GM18508 (cell line): ENCODE data around the gene ZER1.

Experiments used
- ATAC-seq: cut with Tn5 transposase; IDR thresholded peaks from one replicate; pipeline ENCODE4 v1.9.1; 2021; ENCODE audit warnings: moderate number of reproducible peaks; ENCODE audit not compliant: insufficient read depth, unreplicated experiment

The ZER1 gene

DNA sequence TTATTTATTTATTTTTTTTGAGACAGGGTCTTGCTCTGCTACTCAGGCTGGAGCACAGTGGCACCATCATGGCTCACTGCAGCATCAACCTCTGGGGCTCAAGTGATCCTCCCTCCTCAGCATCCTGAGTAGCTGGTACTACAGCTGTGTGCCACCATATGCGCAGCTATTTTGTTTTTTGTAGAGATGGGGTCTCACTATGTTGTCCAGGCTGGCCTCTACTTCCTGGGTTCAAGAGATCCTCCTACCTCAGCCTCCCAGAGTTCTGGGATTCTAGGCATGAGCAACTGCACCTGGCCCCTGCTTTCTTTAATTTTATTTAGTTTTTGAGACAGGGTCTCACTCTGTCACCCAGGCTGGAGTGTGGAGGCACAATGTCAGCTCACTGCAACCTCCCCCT is 28.3 kb downstream of the ZER1 start:
- no peak for ATAC-seq

DNA sequence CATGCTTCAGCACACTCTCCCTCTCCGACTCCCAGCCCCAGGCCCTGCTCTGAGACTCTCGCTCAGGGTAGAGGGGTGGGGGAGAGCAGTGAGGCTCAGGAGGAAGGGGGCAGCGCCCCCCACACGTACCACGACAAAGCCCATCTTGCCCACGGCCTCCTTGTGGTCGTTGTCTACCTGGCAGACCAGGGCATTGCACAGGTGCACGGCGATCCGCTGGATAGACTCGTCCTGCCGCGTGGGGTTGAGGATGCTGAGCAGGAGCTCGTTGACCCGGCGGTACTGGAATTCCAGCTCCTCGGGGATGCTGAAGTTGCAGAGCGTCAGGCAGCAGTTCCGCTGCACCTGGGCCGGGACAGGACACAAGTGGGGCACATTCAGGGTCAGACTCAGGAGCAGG is 29.3 kb downstream of the ZER1 start:
- ATAC-seq, result no peak

DNA sequence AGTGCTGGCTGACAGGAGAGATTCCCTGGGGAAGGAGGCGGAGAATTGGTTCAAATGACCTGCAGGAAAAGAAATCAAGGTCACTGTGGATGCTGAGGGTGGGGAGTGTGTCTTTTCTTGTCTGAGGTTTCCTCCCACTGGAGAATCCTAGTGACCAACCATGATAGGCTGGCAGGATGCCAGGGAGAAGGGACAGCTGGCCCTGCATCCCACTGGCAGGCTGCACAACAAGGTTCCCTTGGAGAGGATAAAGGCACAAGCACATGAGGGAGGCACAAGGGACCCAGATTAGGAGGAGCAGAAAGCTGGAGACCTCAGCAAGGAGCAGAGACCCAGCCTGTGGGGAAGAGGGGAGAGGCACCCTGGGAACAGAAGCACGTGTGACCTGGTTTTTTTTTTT is 36.4 kb downstream of the ZER1 start:
- ATAC-seq, result no peak

DNA sequence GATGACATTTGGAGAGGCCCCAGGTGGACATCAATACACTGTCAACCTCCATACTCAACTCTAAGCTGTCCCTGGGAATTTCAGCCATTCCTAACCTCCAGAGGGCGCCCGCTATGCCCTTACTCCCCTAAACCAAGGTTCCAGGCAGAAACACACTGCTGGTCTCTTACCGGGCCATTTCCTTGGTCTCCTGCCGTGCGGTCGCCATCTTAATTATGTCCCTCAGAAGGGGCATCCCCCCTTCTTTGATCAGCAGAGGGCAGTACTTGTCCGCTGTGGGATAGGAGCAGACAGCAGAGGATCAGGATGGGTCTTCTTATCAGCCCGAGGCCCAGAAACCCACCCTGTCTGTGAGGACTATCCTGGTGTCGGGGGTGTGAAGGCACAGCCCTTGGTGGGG is 38.5 kb downstream of the ZER1 start:
- ATAC-seq, result no peak

DNA sequence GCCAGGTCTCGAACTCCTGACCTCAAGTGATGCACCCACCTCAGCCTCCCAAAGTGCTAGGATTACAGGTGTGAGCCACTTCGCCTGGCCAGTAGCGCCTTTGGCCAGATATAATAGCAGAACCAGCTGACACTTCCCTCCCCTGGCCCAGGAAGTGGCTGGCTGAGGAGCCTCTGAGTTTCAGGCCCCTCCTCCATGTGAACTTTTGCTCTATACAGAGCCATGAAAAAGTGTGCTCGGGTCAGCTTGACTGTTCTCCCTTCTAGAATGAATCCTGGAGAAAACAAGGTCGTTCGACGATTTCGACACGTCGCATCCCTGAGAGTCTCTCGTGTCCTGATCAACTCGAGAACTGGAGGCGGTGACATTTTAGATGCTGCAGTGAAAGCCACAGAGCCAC is 39.2 kb downstream of the ZER1 start:
- ATAC-seq, result no peak

DNA sequence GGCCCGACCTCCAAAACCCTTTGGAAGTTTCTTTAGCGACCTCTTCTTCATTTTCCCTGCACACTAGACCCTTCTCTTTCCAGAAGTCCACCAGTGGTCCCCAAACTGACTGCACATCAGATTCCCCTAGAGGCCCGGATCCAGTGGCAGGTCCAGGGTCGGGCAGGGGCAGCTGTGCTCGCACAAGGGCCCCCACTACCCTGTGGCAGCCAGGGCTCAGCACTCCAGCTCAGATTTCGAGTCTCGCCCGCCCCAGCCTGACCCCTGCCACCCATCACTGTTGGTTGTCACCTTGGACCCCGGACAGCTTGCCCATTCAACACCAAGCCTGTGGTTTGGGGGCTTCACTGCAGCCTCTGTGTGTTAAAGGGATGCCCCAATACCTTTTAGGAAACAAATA is 40.0 kb downstream of the ZER1 start:
- no peak for ATAC-seq

DNA sequence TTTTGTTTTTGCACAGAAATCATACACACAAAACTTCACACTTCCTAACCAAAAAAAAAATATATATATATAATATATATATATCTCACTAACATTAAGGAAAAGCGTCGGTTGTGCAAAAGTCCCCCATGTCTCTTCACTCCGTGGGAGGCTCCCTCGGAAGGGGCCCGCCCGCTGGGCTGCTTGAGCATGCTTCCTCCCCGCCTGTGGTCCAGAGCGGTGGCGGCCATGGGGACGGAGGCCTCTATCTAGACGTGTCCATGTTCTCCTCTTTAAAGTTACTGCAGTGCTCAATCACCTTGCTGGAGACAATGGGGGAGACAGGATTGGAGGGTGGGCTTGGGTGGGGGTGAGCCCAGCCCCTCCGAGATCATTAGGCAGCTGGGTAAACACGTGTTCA is 40.6 kb downstream of the ZER1 start:
- ATAC-seq, result no peak

DNA sequence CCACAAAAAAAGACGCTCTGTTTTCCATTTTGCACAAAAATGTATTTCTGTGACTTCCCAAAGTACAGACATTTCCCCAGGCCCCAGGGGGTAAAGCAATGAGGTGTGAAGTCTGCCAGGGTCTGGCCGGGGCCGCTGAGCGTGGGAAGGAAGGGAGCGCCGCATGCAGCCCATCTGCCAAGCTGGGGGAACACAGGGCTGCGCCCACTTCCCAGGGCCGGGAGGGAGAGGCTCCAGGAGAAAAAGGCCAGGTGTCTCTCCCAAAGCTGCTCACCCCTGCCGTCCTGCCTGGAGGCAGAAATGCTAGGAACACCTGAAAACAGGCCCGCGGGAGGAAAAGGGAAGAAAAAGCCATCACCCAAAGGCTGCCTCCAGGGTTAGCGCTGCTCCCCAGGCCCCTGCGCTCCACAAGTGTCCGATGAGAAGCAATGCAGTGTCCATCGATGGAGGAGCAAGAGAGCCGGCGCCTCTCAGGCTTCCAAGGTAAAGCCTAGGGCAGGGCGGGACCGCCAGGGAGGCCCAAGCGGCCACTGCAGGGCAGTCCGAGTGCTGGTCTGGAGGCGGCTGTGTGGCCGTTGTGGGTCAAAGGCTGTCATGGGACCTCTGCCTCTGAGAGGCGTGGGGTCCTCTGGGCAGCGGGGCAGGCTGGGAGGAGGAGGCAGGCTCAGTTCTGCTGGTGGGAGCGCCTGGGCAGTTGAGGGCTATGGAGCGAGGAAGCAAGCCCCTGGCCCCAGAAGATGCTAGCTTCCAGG is 41.8 kb downstream of the ZER1 start:
- ATAC-seq, result no peak

DNA sequence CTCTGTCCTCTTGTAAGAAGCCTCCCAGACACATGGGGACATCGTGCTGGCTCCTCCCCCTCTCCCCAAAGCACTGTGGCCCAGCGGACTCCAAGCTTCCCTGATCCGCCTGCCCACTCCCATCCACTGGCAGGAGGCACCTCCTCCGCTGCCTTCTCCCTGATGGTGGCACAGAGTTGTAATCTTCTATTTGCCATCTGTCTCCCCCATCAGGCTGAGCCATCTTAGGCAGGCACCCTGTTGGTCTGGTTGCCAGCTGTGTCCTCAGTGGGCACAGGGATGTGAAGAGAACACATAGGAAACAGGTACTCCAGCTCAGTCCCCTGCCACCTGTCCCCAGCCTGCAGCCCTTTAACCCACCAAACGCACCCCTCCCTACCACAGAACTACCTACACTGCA is 42.4 kb downstream of the ZER1 start:
- no peak for ATAC-seq

DNA sequence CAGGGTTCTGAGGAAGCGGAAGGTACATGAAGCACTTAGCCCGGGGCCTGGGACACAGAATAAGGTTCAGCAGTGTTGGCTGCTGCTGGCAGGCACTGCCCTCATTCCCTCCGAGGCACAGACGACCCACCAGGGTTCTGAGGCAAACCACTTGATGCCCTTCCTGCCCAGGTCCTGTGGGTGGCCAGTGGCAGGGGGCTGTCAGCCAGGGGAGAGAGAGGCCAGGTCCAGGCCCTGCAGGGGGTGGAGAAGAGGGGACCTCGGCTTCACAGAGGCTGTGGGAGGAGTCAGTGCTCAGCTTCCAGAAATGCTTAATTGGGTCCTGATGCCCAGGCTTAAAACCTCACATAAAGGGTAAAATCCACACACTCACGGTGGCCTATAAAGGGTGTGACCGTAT is 43.4 kb downstream of the ZER1 start:
- ATAC-seq, result no peak

DNA sequence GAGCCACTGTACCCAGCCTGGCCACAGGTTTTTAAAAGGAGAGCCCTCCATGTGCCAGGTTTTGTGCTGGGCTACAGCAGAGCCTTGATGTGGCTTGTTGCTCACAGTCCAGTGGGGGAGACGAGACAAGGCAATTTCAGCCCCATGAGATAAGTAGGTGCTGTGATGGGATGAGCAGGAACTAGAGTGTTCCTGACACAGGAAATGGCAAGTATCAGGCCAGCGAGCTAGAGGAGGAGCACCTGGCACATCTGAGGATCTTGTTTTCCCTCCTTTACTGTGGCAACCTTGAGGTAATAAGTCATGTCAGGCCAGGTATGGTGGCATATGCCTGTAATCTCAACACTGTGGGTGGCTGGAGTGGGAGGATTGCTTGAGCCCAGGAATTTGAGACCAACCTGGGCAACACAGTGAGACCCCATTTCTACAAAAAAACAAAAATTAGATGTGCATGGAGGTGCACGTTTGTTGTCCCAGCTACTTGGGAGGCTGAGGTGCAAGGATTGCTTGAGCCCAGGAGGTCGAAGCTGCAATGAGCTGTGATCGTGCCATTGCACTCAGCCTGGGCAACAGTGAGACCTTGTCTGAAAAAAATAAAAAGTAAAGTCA is 44.0 kb downstream of the ZER1 start:
- ATAC-seq, result no peak

DNA sequence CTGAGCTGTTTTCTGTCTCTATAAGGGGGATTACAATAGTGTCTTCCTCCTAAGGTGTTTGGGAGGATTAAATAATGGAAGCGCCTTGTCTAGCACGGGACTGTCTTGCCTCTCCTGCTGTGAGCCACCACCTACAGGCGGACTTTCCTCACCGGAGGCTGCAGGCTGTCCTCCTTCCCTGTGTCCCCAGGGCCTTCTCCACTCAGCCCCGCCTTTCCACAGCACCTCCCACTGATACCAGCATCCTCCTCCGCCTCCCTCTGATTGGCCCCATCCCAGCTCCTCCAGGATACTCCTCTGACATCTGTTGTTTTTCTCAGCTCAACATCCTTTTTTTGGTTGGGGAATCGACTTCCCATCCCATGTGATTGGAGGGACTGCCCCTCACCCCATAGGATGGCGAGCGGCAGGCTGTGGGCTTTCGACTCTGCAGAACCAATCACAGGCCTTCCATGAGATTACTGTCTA is 46.9 kb downstream of the ZER1 start:
- no peak for ATAC-seq

DNA sequence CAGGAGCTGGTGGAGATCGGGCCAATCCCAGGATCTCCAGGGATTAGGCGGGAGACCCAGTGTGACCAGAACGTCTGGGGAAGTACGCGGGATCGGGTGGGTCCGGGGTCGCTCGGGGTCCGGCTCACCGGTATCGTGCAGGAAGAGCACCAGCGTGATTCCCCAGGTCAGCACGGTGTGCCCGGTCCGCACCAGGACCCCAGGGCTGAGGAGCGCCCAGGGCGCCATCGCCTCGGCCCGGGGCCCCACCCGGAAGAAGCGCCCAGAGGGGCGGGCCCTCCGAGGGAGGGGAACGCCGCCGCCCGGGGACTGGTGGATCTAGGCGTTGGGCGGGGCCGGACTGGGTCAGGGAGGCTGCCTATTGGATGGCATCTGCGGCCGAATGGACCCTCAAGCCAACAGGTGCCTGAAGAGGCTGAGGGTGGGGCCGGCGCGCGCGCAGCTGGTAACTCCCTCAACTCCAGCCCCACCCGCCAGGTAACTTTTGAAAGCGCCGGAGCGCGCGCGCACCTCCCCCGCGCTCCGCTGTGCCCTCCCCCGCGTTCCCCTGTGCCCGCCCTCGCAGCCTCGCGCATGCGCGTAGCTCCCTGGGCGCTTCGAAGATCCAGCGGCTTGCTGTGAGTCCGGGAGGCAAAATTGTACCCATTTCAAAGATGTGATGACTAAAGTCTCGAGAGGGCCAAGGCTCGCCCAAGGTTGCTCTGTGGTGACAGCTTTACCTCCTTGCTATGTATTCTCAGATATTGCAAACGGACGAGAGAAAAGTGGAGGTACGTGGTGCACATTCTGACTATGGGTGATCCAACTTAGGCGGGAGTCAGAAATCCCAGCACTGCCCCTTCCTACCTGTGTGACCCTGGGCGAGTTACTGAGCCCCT is 47.6 kb downstream of the ZER1 start, which contains the start of gene ZDHHC12:
ZDHHC12 (minus strand) TSS at position 262 of the 878 bp plus-strand sequence; CDS start at position 228, 34 bp downstream.
- peak; percentile 75 for ATAC-seq

DNA sequence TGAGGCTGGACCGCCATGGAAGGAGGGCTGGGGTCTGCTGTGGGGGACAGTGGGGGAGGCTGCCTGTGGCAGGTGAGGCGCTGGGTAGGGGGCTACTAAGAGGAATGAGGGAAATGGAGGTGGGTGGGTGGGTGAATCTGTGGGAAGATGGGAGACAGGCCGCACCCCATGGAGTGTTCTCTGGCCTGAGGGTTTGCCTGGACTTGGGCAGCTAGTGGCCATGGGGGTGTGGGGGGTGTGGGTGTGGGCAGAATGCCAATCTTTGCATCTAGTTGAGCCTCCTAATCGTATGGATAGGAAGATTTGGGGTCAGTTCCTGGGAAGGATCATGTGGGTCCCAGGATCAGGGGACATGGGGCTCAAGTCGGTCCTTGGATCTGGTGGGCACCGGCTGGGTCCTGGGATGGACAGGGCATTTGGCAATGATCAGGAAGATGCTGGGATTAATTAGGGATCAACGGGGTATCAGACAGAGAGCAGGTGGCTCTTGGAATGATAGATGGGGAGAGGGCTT is 48.3 kb downstream of the ZER1 start:
- ATAC-seq, result no peak

DNA sequence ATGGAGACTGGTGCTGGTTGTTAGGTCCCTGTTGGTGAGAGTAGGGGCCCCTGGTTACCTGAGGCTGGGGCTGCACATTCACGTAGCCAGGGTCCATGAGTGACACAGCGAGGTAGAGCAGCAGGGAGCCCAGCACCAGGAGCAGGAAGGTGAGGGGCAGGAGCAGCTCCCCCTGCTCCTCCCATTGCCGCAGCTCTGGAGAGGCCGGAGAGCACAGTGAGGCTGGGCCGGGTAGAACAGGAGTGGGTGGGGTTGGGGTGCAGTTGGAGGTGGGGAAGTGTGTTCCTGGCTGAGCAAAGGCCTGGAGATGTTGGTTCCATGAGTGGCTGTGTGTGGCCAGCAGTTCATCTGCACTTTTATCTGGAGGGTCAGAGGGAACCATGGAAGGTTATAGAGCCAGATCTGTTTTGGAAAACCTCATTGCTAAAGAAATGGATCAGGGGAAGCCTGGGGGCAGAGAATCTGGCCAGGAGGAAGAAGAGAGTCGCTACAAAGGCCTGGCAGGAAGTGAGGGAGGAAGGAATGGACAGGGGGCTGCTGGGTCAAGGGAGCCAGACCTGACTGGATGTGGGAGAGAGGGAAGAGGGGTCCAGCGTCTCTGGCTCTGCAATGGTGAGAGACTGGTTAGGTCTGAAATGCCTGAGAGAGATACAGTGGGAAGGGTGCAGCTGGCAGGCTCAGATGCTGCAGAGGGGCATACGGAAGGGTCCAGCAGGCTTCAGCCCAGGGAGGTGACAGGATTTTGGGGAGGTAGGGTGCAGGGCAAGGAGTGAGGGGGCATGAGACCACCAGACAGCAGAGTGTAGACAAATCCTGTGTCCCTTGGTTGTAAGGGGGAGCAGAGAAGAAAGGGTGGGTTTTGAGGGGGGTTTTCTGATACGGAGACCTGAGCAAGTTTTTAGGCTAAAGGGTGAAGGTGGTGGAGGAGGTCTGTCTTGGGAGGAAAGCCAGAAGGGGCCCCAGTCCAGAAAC is 49.1 kb downstream of the ZER1 start:
- ATAC-seq, result no peak

DNA sequence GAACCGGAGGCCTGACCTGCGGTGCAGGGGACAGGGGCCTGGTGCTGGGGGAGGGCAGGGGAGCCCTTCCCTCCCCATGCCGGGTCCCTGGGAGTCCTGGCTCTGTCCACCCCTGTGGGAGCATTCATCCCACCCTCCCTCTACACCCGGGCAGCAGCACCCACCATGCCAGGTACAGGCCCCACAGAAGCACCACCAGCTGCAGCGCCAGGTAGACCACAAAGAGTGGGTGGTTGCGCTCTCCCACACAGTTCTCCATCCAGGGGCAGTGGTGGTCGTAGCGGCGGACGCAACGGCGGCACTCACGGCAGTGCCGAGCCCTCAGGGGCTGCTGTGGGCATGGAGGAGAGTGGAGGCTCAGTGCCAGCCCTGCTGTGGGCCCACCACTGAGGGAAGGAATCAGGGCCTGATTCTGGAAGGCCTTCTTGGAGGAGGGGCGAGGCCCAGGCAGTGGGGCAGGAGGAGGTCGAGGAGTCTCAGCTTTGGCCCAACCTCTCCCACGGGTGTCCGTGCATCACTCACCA is 50.2 kb downstream of the ZER1 start:
- ATAC-seq, result no peak

DNA sequence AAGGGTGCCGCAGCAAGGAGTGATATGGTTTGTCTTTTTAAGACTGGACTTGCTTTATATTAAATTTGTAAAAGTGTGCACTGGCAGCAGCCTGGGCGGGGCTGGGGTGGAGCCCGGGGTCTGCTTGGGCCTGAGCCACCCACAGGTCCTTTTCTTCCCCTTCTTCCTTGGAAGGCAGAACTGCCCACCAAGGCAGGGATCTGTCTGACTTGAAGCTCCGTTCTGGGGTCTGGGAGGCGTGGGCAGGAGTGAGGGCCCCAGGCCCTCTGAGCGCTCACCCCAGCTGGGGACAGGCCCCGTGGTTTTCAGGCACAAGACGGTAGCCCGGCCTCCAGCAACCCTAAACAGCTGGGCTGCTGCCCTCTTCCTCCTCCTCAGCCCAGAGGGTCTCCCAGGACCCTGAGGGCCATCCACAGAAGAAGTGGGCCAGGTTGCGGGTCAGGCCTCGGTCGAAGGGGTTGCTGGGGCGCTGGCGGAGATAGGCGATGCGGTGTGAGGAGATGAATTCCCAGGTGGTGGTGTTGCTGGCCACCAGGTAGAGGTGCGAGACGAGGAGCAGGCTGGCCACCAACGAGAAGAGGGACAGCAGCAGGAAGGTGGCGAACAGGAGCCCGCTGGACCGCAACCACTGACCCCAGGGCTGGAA is 50.8 kb downstream of the ZER1 start:
- ATAC-seq, result no peak

DNA sequence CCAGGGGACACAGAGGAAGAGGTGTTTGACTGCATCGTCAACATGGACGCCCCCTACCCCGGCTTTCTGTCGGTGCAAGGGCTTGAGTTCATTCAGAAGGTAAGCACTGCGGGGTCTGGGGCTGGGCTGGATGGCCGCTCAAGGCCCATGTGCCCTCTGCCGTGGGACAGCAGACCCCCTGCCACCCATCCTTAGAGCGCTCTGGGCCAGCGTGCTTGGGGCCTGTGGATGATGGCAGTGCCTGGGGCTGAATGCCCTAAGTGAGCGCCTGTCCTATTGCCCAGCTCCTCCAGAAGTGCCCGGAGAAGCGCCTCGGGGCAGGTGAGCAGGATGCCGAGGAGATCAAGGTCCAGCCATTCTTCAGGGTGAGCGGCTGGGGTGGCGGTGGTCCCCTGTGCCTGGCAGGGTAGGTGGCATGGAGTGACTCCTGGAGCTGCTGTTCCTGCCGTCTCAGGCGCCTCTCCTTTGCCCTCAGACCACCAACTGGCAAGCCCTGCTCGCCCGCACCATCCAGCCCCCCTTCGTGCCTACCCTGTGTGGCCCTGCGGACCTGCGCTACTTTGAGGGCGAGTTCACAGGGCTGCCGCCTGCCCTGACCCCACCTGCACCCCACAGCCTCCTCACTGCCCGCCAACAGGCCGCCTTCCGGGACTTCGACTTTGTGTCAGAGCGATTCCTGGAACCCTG is 51.7 kb downstream of the ZER1 start:
- no peak for ATAC-seq
